OCI-LY7 (cell line): Measurements from ENCODE around the gene GNS. TPM values are rescaled to one million over a fixed set of nuclear protein-coding genes. Genes with fewer than 3 reads are reported as not detected.

Experiments
- BruUV-seq: library from RNA; stranded (reverse); fragments of 400-500 nt; replicated peaks from 2 replicates; lab custom pipeline; 2021; lab: Mats Ljungman, UMichigan
- CTCF ChIA-PET: fragments of 300-600 bp; sonication (Branson Sonifier 250); formaldehyde crosslinking; loops from one replicate; lab custom pipeline; 2022; ENCODE audit warnings: antibody characterized with exemption; ENCODE audit not compliant: unreplicated experiment; lab: Charles Lee
- POLR2A ChIA-PET: fragments of 300-600 bp; sonication (Branson Sonifier 250); formaldehyde crosslinking; loops from one replicate; lab custom pipeline; 2022; ENCODE audit warnings: antibody characterized with exemption; lab: Charles Lee
- DNase-seq: peaks from one replicate; pipeline ENCODE4 v3.0.0-alpha.2; 2015; ENCODE audit warnings: low spot score
- H2AFZ ChIP-seq: fragments of 200-600 bp; sonication (generic), shearing (Covaris generic); 2 replicates; pipeline ENCODE4 v1.6.1; 2014; ENCODE audit warnings: mild to moderate bottlenecking, antibody characterized with exemption, low read length, moderate library complexity
- H3K27ac ChIP-seq: fragments of 200-600 bp; sonication (generic); 2 replicates; pipeline ENCODE4 v1.5.1; 2014; ENCODE audit warnings: mixed run types, low read depth, mild to moderate bottlenecking, moderate library complexity, low read length, inconsistent platforms; ENCODE audit not compliant: poor library complexity, severe bottlenecking
- H3K36me3 ChIP-seq: fragments of 200-600 bp; sonication (generic); 2 replicates; pipeline ENCODE4 v1.6.1; 2014; ENCODE audit warnings: mild to moderate bottlenecking, antibody characterized with exemption, low read length, moderate library complexity, mixed read lengths; ENCODE audit not compliant: insufficient read depth
- H3K4me1 ChIP-seq: fragments of 200-600 bp; sonication (generic); 2 replicates; pipeline ENCODE4 v1.5.1; 2014; ENCODE audit warnings: mild to moderate bottlenecking, low read length; ENCODE audit not compliant: insufficient read depth, poor library complexity, severe bottlenecking
- H3K4me2 ChIP-seq: fragments of 200-600 bp; sonication (generic); 2 replicates; pipeline ENCODE4 v1.6.1; 2014; ENCODE audit warnings: mild to moderate bottlenecking, low read length
- H3K4me3 ChIP-seq: fragments of 200-600 bp; sonication (generic); 2 replicates; pipeline ENCODE4 v1.5.1; 2014; ENCODE audit warnings: mild to moderate bottlenecking, low read depth, low read length; ENCODE audit not compliant: poor library complexity, severe bottlenecking
- H3K79me2 ChIP-seq: fragments of 200-600 bp; sonication (generic); 2 replicates; pipeline ENCODE4 v1.6.1; 2016; ENCODE audit warnings: low read depth, mild to moderate bottlenecking, low read length, moderate library complexity, mixed read lengths; ENCODE audit not compliant: insufficient read depth
- H3K9me2 ChIP-seq: fragments of 200-600 bp; sonication (generic); 2 replicates; pipeline ENCODE4 v1.6.1; 2016; ENCODE audit warnings: mild to moderate bottlenecking, low read length, mixed read lengths; ENCODE audit not compliant: insufficient read depth
- H3K9me3 ChIP-seq: fragments of 200-600 bp; sonication (generic); 2 replicates; pipeline ENCODE4 v1.6.1; 2014; ENCODE audit warnings: mild to moderate bottlenecking, mixed run types, low read length, mixed read lengths
- H4K20me1 ChIP-seq: fragments of 200-600 bp; sonication (generic); 2 replicates; pipeline ENCODE4 v1.6.1; 2014; ENCODE audit warnings: mild to moderate bottlenecking, antibody characterized with exemption, low read length, moderate library complexity, mixed read lengths; ENCODE audit not compliant: insufficient read depth
- CTCF ChIP-seq: fragments of 200-600 bp; sonication (generic); conservative IDR thresholded peaks from 2 replicates; pipeline ENCODE4 v1.5.1; 2014; ENCODE audit warnings: mild to moderate bottlenecking, antibody characterized with exemption, low read length, moderate library complexity, mixed read lengths
- EZH2phosphoT487 ChIP-seq: fragments of 200-600 bp; sonication (generic); IDR thresholded peaks from 2 replicates; pipeline ENCODE4 v1.6.1; 2018; ENCODE audit warnings: low read depth, borderline replicate concordance, mild to moderate bottlenecking, mixed run types, antibody characterized with exemption, low read length, moderate library complexity, mixed read lengths
- intact Hi-C: fragments of 100-400 bp; cut with micrococcal nuclease; formaldehyde crosslinking; loops from one replicate; pipeline ENCODE4 v1.10.0; 2022; ENCODE audit not compliant: unreplicated experiment
- total RNA-seq, 2 experiments: library from RNA; depleted of rRNA in 1 of 2; stranded (reverse); fragments of >200 nt in 1 of 2; shearing (Covaris generic) in 1 of 2; gene quantifications; 2 replicates each; pipeline ENCODE4 v1.2.3, GENCODE V29; 2014 to 2022

GNS gene
- total RNA-seq, 2 experiments from 2014 or later = 8.0 to 16.0 TPM

DNA sequence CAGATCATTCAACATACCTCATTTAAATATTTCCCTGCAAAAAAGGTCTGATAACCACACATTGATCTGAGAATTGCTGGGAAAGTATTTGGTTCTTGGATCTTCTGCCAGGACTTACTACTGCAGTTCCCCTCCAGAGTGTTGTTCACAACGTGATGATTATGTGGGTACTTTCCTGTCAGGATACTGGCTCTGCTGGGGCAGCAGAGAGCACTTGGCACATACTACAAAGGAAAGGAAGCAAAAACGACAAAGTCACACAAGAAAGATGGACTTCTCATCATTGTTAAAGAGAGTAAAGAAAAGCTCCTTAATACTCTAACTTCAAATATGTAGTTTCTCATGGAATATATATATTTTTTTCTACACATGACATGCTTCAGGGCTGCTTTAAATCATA, 11.5 kb downstream of the GNS start:
- no TSS peak for BruUV-seq

GRCh38 chr12:64746663-64747062, 12.5 kb downstream of the GNS start:
- H2AFZ ChIP-seq = no peak overlapping the region
- no peak for DNase-seq
- H4K20me1 ChIP-seq = no peaks in the 10 kb centered on the region
- ChIA-PET CTCF (no interaction called here), POLR2A (interaction anchor here (0.7 to 3.0 kb wide), 3 partner anchors 11 to 222 kb away, joined by 3 to 17 read pairs (median 3); no protein-coding TSS in a partner anchor)
- H3K36me3 ChIP-seq = peaks cover 58% of the 10 kb centered on the region
- no peak overlapping the region for H3K4me3 ChIP-seq
- no TSS peak for BruUV-seq
- no peaks in the 10 kb centered on the region for H3K9me2 ChIP-seq
- no peaks in the 10 kb centered on the region for H3K79me2 ChIP-seq
- no peaks in the 10 kb centered on the region for H3K4me1 ChIP-seq
- intact Hi-C loops = no loop called here
- H3K27ac ChIP-seq = no peak overlapping the region
- no peak for TF ChIP-seq EZH2phosphoT487
- no peak for TF ChIP-seq CTCF
- no peaks in the 10 kb centered on the region for H3K9me3 ChIP-seq
- H3K4me2 ChIP-seq = no peak overlapping the region

More for the DNA sequence above, 11.5 kb downstream of the GNS start:
- Histone ChIP-seq H2AFZ (no peak overlapping the region), H3K4me1 (no peaks in the 10 kb centered on the region), H3K9me3 (no peaks in the 10 kb centered on the region), H4K20me1 (no peaks in the 10 kb centered on the region), H3K79me2 (no peaks in the 10 kb centered on the region), H3K27ac (no peak overlapping the region), H3K4me3 (no peak overlapping the region), H3K36me3 (peaks cover 55% of the 10 kb centered on the region), H3K9me2 (no peaks in the 10 kb centered on the region), H3K4me2 (no peak overlapping the region)
- ChIA-PET POLR2A (interaction anchor here (0.5 to 3.0 kb wide), 2 partner anchors 12 to 16 kb away, joined by 4 to 17 read pairs; no protein-coding TSS in a partner anchor), CTCF (no interaction called here)
- DNase-seq = no peak
- TF ChIP-seq EZH2phosphoT487 (no peak), CTCF (no peak)
- intact Hi-C loops = no loop called here

GRCh38 chr12:64745980-64746379, 13.2 kb downstream of the GNS start:
- H3K4me3 ChIP-seq = no peak overlapping the region
- no peaks in the 10 kb centered on the region for H3K4me1 ChIP-seq
- H4K20me1 ChIP-seq = no peaks in the 10 kb centered on the region
- no peak overlapping the region for H3K4me2 ChIP-seq
- intact Hi-C loops = no loop called here
- BruUV-seq = no TSS peak
- peaks cover 61% of the 10 kb centered on the region for H3K36me3 ChIP-seq
- no peaks in the 10 kb centered on the region for H3K9me3 ChIP-seq
- H2AFZ ChIP-seq = no peak overlapping the region
- no peaks in the 10 kb centered on the region for H3K9me2 ChIP-seq
- CTCF ChIA-PET = no interaction called here
- no peak for DNase-seq
- no peaks in the 10 kb centered on the region for H3K79me2 ChIP-seq
- no peak overlapping the region for H3K27ac ChIP-seq
- TF ChIP-seq CTCF (no peak), EZH2phosphoT487 (no peak)
- POLR2A ChIA-PET = interaction anchor here (0.7 to 3.0 kb wide), 2 partner anchors 10 to 221 kb away, joined by 3 to 17 read pairs; no protein-coding TSS in a partner anchor
